ENCODE results near the gene CGB1.
"Not testable (repeated sequence)": the region's sequence is repeated elsewhere in the genome, so short reads cannot be mapped to it uniquely, and the experiment has no call there.

Gene CGB1

GRCh38 chr19:49031642-49032301, 4.9 kb downstream of the CGB1 start, which contains the start of gene CGB2:
TSS of gene CGB2 (plus strand) at chr19:49031890. CDS start at chr19:49032096, 206 bp downstream.
- H3K36me3 Mint-ChIP-seq (ENCODE audit: low read depth); H3K4me1 Mint-ChIP-seq; H3K9me3 Mint-ChIP-seq; H3K4me3 Mint-ChIP-seq; H3K27ac Mint-ChIP-seq: not testable (repeated sequence)
- peak; percentile 45 for TF ChIP-seq CTCF (IDR thresholded peaks at IDR 0.05)
- peaks cover 33% of the 10 kb centered on the region for H3K27me3 Mint-ChIP-seq (ENCODE audit: low read depth, poor library complexity)
- peak; percentile 34 for DNase-seq

GRCh38 chr19:49030323-49030722, 6.4 kb downstream of the CGB1 start:
- DNase-seq; H3K4me1 Mint-ChIP-seq; H3K36me3 Mint-ChIP-seq (ENCODE audit: low read depth); H3K9me3 Mint-ChIP-seq; H3K4me3 Mint-ChIP-seq; H3K27ac Mint-ChIP-seq: not testable (repeated sequence)
- H3K27me3 Mint-ChIP-seq (ENCODE audit: low read depth, poor library complexity): peaks cover 33% of the 10 kb centered on the region

- H3K27me3 Mint-ChIP-seq (ENCODE audit: low read depth, poor library complexity): peaks cover 33% of the 10 kb centered on the region
- not testable (repeated sequence) for H3K27ac Mint-ChIP-seq; H3K4me3 Mint-ChIP-seq; H3K36me3 Mint-ChIP-seq (ENCODE audit: low read depth); H3K4me1 Mint-ChIP-seq; DNase-seq; H3K9me3 Mint-ChIP-seq
These were observed 6.9 kb downstream of the CGB1 start for GRCh38 chr19:49029749-49030148.

GRCh38 chr19:49028686-49029085, 8.0 kb downstream of the CGB1 start:
- H3K27me3 Mint-ChIP-seq (ENCODE audit: low read depth, poor library complexity): peaks cover 29% of the 10 kb centered on the region
- H3K36me3 Mint-ChIP-seq (ENCODE audit: low read depth); DNase-seq; H3K4me1 Mint-ChIP-seq; H3K9me3 Mint-ChIP-seq; H3K4me3 Mint-ChIP-seq; H3K27ac Mint-ChIP-seq: not testable (repeated sequence)

GRCh38 chr19:49025599-49025998, 11.1 kb downstream of the CGB1 start:
- H3K27me3 Mint-ChIP-seq (ENCODE audit: low read depth, poor library complexity): peaks cover 19% of the 10 kb centered on the region

GRCh38 chr19:49025088-49025487, 11.6 kb downstream of the CGB1 start:
- DNase-seq; H3K27ac Mint-ChIP-seq; H3K4me3 Mint-ChIP-seq; H3K36me3 Mint-ChIP-seq (ENCODE audit: low read depth); H3K9me3 Mint-ChIP-seq: not testable (repeated sequence)
- Mint-ChIP-seq H3K27me3 (ENCODE audit: low read depth, poor library complexity) (peaks cover 21% of the 10 kb centered on the region), H3K4me1 (peaks cover 17% of the 10 kb centered on the region)

More at GRCh38 chr19:49025599-49025998, 11.1 kb downstream of the CGB1 start:
- H3K36me3 Mint-ChIP-seq (ENCODE audit: low read depth); DNase-seq; H3K4me3 Mint-ChIP-seq; H3K27ac Mint-ChIP-seq; H3K9me3 Mint-ChIP-seq: not testable (repeated sequence)
- H3K4me1 Mint-ChIP-seq: peaks cover 12% of the 10 kb centered on the region

- Mint-ChIP-seq H3K4me1 (peaks cover 23% of the 10 kb centered on the region), H3K27me3 (ENCODE audit: low read depth, poor library complexity) (peaks cover 21% of the 10 kb centered on the region)
- not testable (repeated sequence) for DNase-seq; H3K27ac Mint-ChIP-seq; H3K9me3 Mint-ChIP-seq; H3K4me3 Mint-ChIP-seq; H3K36me3 Mint-ChIP-seq (ENCODE audit: low read depth)
These were observed 12.5 kb downstream of the CGB1 start, which contains the start of gene CGB3 for GRCh38 chr19:49024233-49024632. TSS of gene CGB3 (minus strand) at chr19:49024333. CDS start at chr19:49023971, 362 bp downstream.

GRCh38 chr19:49022116-49022515, 14.6 kb downstream of the CGB1 start:
- TF ChIP-seq CTCF (IDR thresholded peaks at IDR 0.05): no peak
- H3K4me1 Mint-ChIP-seq: peaks cover 28% of the 10 kb centered on the region
- H3K27ac Mint-ChIP-seq: no peak overlapping the region
- H3K9me3 Mint-ChIP-seq: no peaks in the 10 kb centered on the region
- H3K36me3 Mint-ChIP-seq (ENCODE audit: low read depth): no peaks in the 10 kb centered on the region
- peaks cover 38% of the 10 kb centered on the region for H3K27me3 Mint-ChIP-seq (ENCODE audit: low read depth, poor library complexity)
- DNase-seq: no peak
- H3K4me3 Mint-ChIP-seq: no peak overlapping the region
